B cell (primary cell): ENCODE results near the gene MYL12B. TPM values are rescaled to one million over a fixed set of nuclear protein-coding genes. Genes with fewer than 3 reads are reported as not detected.

Experiments used
- ATAC-seq: fragments of 200-7000 bp; cut with Tn5 transposase; one replicate; pipeline ENCODE4 v1.10.0; 2021; ENCODE audit warnings: low read depth, mild to moderate bottlenecking, moderate number of reproducible peaks, moderate library complexity
- CTCF ChIA-PET: fragments of 350-600 bp; sonication (Branson Sonifier 250); formaldehyde crosslinking; loops from one replicate; lab custom pipeline; 2021; ENCODE audit warnings: antibody characterized with exemption, inconsistent platforms; lab: Charles Lee
- POLR2A ChIA-PET: fragments of 350-600 bp; sonication (Branson Sonifier 250); formaldehyde crosslinking; loops from one replicate; lab custom pipeline; 2021; ENCODE audit warnings: antibody characterized with exemption; lab: Charles Lee
- DNase-seq: peaks from one replicate; pipeline ENCODE4 v3.0.0; 2013
- H2AFZ ChIP-seq: 2 replicates; pipeline ENCODE4 v1.6.1; 2012; ENCODE audit warnings: mild to moderate bottlenecking, low read depth, low read length; ENCODE audit not compliant: insufficient read depth, poor library complexity, severe bottlenecking
- H3K27ac ChIP-seq, 2 donors: 1 replicate in 1 of 2; 2 replicates in 1 of 2; pipeline ENCODE4 v1.5.1; 2012 to 2013; ENCODE audit warnings: low read length in 2 of 2, mild to moderate bottlenecking in 2 of 2, moderate library complexity in 1 of 2
- H3K27me3 ChIP-seq, 4 experiments: fragments of 200-600 bp in 1 of 4; sonication (generic) in 1 of 4; replicated peaks in 1 of 4; 1 replicate in 2 of 4; 2 replicates in 2 of 4; pipeline versions ENCODE4 v1.6.1 to v1.7.0; 2013 to 2016; ENCODE audit warnings: low read length in 3 of 4, mild to moderate bottlenecking in 2 of 4, mixed read lengths in 1 of 4, moderate library complexity in 1 of 4; ENCODE audit not compliant: insufficient read depth in 4 of 4, control insufficient read depth in 3 of 4; ENCODE audit errors: control extremely low read depth in 1 of 4
- H3K36me3 ChIP-seq, 2 experiments: replicated peaks in 1 of 2; 1 replicate in 1 of 2; 2 replicates in 1 of 2; pipeline versions ENCODE4 v1.6.1 to v1.7.1; 2013; ENCODE audit warnings: low read length in 1 of 2; ENCODE audit not compliant: insufficient read depth in 2 of 2, control insufficient read depth in 1 of 2; ENCODE audit errors: control extremely low read depth in 1 of 2, extremely low read depth in 1 of 2
- H3K4me1 ChIP-seq, 2 donors: fragments of 200-600 bp in 1 of 2; sonication (generic) in 1 of 2; 1 replicate in 1 of 2; 2 replicates in 1 of 2; pipeline versions ENCODE4 v1.5.1 to v1.6.1; 2013 to 2017; ENCODE audit warnings: low read length in 2 of 2; ENCODE audit not compliant: control insufficient read depth in 2 of 2, insufficient read depth in 2 of 2
- H3K4me2 ChIP-seq: replicated peaks from 2 replicates; pipeline ENCODE3; 2012; ENCODE audit warnings: mild to moderate bottlenecking, low read depth, low read length; ENCODE audit not compliant: poor library complexity, severe bottlenecking
- H3K4me3 ChIP-seq, 5 experiments: fragments of 200-600 bp in 1 of 5; sonication (generic) in 1 of 5; 1 replicate in 3 of 5; 2 replicates in 2 of 5; pipeline versions ENCODE4 v1.5.1 to v1.7.0; 2011 to 2016; ENCODE audit warnings: low read length in 4 of 5, mild to moderate bottlenecking in 4 of 5, low read depth in 2 of 5, control low read depth in 1 of 5, moderate library complexity in 1 of 5; ENCODE audit not compliant: insufficient read depth in 1 of 5; ENCODE audit errors: control extremely low read depth in 1 of 5, extremely low read depth in 1 of 5
- H3K79me2 ChIP-seq: fragments of 200-600 bp; sonication (generic); one replicate; pipeline ENCODE4 v1.6.0; 2016; ENCODE audit warnings: low read length; ENCODE audit not compliant: control insufficient read depth, insufficient read depth
- H3K9ac ChIP-seq: fragments of 200-600 bp; sonication (generic); 2 replicates; pipeline ENCODE4 v1.6.1; 2017; ENCODE audit warnings: mild to moderate bottlenecking, low read length, moderate library complexity
- H3K9me3 ChIP-seq, 3 donors: one replicate each; pipeline versions ENCODE4 v1.6.1 to v1.7.1; 2013; ENCODE audit warnings: low read length in 2 of 3; ENCODE audit not compliant: control insufficient read depth in 2 of 3, insufficient read depth in 1 of 3; ENCODE audit errors: control extremely low read depth in 1 of 3
- H4K20me1 ChIP-seq: 2 replicates; pipeline ENCODE4 v1.6.0; 2012; ENCODE audit warnings: mild to moderate bottlenecking, low read length; ENCODE audit not compliant: insufficient read depth, control insufficient read depth, poor library complexity, severe bottlenecking
- H3K27ac Mint-ChIP-seq: one replicate; pipeline ENCODE4 v1.8.0; 2021; ENCODE audit warnings: mixed read lengths
- H3K27me3 Mint-ChIP-seq: one replicate; pipeline ENCODE4 v1.8.0; 2021; ENCODE audit warnings: mixed read lengths
- H3K4me1 Mint-ChIP-seq: one replicate; pipeline ENCODE4 v1.8.0; 2021; ENCODE audit warnings: mixed read lengths
- H3K4me3 Mint-ChIP-seq: one replicate; pipeline ENCODE4 v1.8.0; 2021; ENCODE audit warnings: mixed read lengths
- H3K9me3 Mint-ChIP-seq: one replicate; pipeline ENCODE4 v1.8.0; 2022; ENCODE audit warnings: mixed read lengths; ENCODE audit not compliant: insufficient read depth
- CTCF ChIP-seq: fragments of 200-600 bp; IDR thresholded peaks from one replicate; pipeline ENCODE4 v1.8.0; 2022; ENCODE audit warnings: antibody characterized with exemption, mild to moderate bottlenecking
- EZH2 ChIP-seq: IDR thresholded peaks from 2 replicates; pipeline ENCODE4 v1.6.1; 2012; ENCODE audit warnings: borderline replicate concordance, low read depth, mild to moderate bottlenecking, moderate library complexity, low read length; ENCODE audit not compliant: insufficient read depth, poor library complexity, severe bottlenecking
- WGBS: methylation state at CpG from one replicate; pipeline ENCODE4 v1.1.5; 2013; ENCODE audit warnings: missing lambda C conversion rate; ENCODE audit not compliant: insufficient coverage; 5-methylcytosine and 5-hydroxymethylcytosine counted together
- intact Hi-C: fragments of 100-400 bp; cut with micrococcal nuclease; formaldehyde crosslinking; loops from one replicate; pipeline ENCODE4 v1.10.0; 2022
- polyA plus RNA-seq: library from polyadenylated mRNA; depleted of rRNA; stranded (reverse); fragments of >200 nt; gene quantifications from 2 replicates; pipeline ENCODE4 v1.2.3, GENCODE V29; 2012
- total RNA-seq, 2 donors: library from RNA; stranded (reverse); fragments of 120-200 nt in 1 of 2; gene quantifications; 1 replicate in 1 of 2; 2 replicates in 1 of 2; pipeline versions ENCODE4 v1.2.3 to v1.2.4, GENCODE V29; 2013 to 2022

Gene MYL12B
- total and polyA plus RNA-seq, 2 donors (not counting 1 experiment from before 2014, with no cell fraction given), result 127 to 139 TPM

DNA sequence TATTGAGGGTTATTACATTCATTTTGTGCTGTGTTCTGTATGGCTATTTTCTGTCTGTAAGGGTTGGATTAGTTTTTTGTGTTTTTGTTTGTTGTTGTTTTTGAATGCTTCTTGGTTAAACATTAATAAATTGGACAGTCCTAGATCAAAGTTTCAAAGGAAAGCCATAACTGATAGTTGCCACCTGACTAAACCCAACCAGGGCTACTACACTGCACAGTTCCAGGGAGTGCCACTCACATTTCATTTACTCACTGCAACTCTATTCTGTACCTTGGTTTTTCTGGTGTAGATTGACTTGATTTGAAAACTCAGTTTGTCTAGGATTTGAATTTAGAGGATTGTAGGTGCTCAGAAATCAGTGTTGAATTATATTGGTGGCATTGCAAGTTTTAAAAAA is 6.4 kb downstream of the MYL12B start:
- H3K79me2 ChIP-seq, result peaks cover 90% of the 10 kb centered on the region
- intact Hi-C loops, result no loop called here
- Mint-ChIP-seq H3K4me1 (peaks cover 74% of the 10 kb centered on the region), H3K4me3 (no peak overlapping the region), H3K27me3 (no peaks in the 10 kb centered on the region), H3K27ac (no peak overlapping the region), H3K9me3 (no peaks in the 10 kb centered on the region)
- no peak overlapping the region for H3K9ac ChIP-seq
- TF ChIP-seq EZH2 (no peak), CTCF (no peak)
- H3K27me3 ChIP-seq, result no peaks in the 10 kb centered on the region
- peak overlapping the region; percentile 5 for H3K4me2 ChIP-seq
- peak overlapping the region in 1 of 2 donors; percentile 42 for H3K27ac ChIP-seq
- POLR2A ChIA-PET, result no interaction called here
- H3K9me3 ChIP-seq, result no peaks in the 10 kb centered on the region
- no peak overlapping the region for H2AFZ ChIP-seq
- CTCF ChIA-PET, result no interaction called here
- H4K20me1 ChIP-seq, result peaks cover 80% of the 10 kb centered on the region
- H3K4me1 ChIP-seq, result peaks cover 59 to 62% of the 10 kb centered on the region in 2 donors
- H3K4me3 ChIP-seq, result no peak overlapping the region
- peaks cover 0 to 7% of the 10 kb centered on the region in 2 experiments for H3K36me3 ChIP-seq
- no peak for ATAC-seq
- no peak for DNase-seq

DNA sequence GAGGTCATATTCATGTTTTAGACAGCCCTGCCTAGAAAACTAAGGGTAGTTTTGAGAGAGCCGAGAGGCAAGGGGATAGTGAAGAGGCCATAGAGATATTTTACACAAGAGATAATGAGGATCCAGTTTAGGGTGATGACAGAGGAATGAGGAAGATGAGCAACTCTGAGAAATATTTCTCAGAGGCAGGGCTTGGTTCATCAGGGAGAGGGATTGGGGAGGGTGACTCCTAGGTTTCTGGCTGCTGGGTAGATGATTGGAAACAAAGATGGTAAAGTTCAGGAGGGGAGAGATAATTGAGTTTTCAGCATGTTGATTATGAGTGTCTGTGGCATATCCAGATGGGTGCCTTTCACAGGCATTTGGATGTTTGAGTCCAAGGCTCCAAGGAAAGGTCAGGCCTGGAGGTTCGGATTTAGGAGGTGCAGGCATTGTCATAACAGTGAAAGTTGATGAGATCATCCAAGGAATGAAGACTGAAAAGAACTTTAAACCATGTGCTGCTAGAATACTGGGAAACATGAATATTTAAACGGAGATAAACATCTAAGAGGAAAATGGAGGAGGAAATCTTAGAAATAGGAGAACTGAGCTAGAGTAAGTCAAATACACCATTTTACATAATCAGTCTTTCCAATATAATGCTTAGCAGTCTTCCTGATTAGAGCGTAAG is 7.4 kb downstream of the MYL12B start:
- no peak for TF ChIP-seq EZH2
- no peak for TF ChIP-seq CTCF
- Histone ChIP-seq H2AFZ (no peak overlapping the region), H3K9ac (no peak overlapping the region), H3K27ac (peak overlapping the region in 1 of 2 donors; percentile 67), H3K9me3 (no peaks in the 10 kb centered on the region), H4K20me1 (peaks cover 71% of the 10 kb centered on the region), H3K27me3 (no peaks in the 10 kb centered on the region), H3K79me2 (peaks cover 80% of the 10 kb centered on the region), H3K4me2 (peak overlapping the region; percentile 12), H3K36me3 (peaks cover 0 to 14% of the 10 kb centered on the region in 2 experiments), H3K4me1 (peaks cover 48 to 53% of the 10 kb centered on the region in 2 donors), H3K4me3 (no peak overlapping the region)
- no peak for DNase-seq
- peaks cover 64% of the 10 kb centered on the region for H3K4me1 Mint-ChIP-seq
- peak overlapping the region; percentile 51 for H3K27ac Mint-ChIP-seq
- H3K4me3 Mint-ChIP-seq, result no peak overlapping the region
- WGBS, result 90% methylated on average over 2 of the region's 4 CpGs
- intact Hi-C loops, result no loop called here
- ChIA-PET CTCF (no interaction called here), POLR2A (no interaction called here)
- ATAC-seq, result no peak
- H3K27me3 Mint-ChIP-seq, result no peaks in the 10 kb centered on the region
- no peaks in the 10 kb centered on the region for H3K9me3 Mint-ChIP-seq
